GM19099 (cell line): ENCODE results near the gene RFXANK.
A peak's percentile ranks its signal among the peaks of the same experiment; 100 is the strongest.

Experiments
- POLR2A ChIP-seq: IDR thresholded peaks from 3 replicates; pipeline ENCODE4 v1.6.1; 2011; ENCODE audit warnings: low read depth; ENCODE audit not compliant: insufficient read length; ENCODE audit errors: extremely low read depth

Gene RFXANK

DNA sequence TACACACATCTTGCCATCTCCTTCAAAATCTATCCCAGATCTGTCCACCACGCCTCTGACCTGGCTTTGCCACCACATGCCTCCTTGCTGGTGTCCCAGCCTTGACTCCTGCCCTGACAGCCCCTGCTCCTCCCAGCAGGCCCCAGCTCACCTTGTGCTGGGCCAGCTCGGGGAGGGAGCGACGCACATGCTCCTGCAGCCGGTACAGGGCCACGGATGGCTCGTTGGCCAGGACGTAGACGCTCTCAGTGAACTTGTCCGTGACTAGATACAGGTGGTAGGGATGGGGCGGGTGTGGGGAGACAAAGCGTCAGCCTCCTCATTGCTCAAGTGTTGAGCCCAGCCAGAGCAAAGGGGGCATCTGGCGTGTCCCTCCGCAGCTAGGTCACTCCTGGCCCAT lies 5.3 kb upstream of the RFXANK start:
- TF ChIP-seq POLR2A = no peak

DNA sequence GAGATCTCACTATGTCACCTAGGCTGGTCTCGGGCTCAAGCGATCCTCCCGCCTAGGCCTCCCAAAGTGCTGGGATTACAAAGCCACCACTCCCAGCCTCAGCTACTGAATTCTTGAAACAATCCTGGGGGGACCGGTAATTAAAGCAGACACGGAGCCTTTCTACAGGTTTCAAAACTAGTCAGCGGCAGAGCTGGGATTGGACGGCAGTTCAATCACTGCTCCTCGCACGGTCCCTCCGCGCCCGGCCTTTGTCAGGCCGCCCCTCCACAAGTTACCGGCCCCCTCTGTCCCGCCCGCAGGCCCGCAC lies 335 bp upstream of the RFXANK start:
- no peak for TF ChIP-seq POLR2A

DNA sequence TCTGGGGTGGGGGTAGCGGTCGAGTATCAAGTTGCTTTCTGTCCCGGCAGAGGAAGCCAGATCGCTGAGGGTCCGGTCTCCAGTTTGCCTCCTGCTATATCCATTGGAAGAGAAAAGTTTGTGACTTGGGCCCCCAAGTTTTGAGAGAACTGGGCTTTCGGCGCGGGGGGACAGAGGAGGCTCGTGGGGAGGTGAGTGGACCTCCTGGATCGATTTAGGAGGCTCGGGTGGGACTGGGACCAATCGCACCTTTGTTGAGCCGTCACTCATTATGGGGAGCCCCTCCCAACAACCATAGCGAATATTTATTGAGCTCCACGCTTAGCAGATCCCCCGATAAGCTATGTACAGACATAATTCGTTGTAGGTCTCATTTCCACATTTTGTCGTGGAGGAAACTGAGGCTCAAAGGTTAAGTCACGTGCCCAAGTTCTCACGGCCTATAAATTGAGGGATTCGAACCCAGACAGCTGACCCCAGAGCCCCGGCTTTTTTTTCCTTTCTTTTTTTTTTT lies 909 bp downstream of the RFXANK start:
- peak; percentile 65 for TF ChIP-seq POLR2A

DNA sequence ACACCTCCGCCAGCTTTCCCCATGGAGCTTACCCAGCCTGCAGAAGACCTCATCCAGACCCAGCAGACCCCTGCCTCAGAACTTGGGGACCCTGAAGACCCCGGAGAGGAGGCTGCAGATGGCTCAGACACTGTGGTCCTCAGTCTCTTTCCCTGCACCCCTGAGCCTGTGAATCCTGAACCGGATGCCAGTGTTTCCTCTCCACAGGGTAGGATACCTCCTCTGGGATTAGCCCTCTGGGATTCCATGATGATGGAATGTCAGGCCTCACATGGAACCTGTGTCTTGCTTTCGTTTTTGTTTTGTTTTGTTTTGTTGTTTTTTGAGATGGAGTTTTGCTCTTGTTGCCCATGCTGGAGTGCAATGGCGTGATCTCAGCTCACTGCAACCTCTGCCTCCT lies 1.9 kb downstream of the RFXANK start:
- no peak for TF ChIP-seq POLR2A

DNA sequence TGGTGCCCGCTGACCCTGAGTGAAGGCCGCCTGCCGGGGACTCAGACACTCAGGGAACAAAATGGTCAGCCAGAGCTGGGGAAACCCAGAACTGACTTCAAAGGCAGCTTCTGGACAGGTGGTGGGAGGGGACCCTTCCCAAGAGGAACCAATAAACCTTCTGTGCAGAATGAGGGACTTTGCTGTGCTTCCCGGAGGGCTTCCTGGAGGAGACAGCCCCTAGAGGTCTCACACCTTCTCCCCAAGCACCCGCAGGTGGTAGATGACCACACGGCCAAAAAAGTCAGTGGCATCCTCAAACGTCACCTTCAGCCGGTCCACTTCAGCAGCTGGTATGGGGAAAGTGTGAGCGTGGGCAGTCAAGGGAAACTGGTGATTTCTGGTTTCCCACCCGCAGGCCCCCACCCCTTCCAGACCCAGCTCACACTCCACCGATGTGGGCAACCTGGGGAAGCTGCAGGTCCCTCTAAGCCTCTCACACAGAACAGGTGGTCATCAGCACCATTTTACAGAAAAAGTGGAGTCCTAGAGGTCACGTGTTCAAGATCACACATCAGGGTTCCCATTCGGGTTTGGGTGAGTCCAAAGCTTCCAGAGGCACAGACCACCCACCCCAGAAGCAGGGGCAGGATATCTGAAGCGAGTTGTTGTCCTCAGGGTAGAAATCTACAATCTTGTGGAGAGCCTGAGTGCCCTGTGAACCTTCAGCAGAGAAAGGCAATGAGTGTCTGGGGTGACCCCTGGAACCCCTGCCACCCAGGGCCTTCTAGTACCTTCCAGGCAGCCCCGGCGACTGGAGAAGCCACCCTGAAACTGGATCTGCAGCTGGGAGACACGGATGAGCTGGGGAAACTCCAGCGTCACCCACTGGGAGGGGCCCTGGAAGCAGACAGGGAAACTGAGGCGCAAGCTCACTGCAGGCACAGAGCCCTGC lies 9.9 kb downstream of the RFXANK start:
- TF ChIP-seq POLR2A = no peak

DNA sequence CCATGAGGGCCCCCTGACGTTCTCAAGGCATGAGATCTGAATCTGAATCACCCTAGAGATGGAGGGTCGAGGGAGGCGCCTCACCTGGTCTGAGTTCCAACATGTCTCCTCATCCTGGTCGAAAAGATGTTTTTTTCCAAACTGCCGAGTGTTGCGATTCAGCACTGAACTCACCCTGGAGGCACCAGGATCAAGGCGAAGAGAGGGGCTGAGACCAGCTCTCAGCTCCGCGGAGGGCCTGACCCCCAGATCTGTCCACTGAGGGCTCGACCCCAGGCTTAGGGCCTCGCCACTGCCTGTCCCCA lies 10.6 kb downstream of the RFXANK start:
- TF ChIP-seq POLR2A = no peak

DNA sequence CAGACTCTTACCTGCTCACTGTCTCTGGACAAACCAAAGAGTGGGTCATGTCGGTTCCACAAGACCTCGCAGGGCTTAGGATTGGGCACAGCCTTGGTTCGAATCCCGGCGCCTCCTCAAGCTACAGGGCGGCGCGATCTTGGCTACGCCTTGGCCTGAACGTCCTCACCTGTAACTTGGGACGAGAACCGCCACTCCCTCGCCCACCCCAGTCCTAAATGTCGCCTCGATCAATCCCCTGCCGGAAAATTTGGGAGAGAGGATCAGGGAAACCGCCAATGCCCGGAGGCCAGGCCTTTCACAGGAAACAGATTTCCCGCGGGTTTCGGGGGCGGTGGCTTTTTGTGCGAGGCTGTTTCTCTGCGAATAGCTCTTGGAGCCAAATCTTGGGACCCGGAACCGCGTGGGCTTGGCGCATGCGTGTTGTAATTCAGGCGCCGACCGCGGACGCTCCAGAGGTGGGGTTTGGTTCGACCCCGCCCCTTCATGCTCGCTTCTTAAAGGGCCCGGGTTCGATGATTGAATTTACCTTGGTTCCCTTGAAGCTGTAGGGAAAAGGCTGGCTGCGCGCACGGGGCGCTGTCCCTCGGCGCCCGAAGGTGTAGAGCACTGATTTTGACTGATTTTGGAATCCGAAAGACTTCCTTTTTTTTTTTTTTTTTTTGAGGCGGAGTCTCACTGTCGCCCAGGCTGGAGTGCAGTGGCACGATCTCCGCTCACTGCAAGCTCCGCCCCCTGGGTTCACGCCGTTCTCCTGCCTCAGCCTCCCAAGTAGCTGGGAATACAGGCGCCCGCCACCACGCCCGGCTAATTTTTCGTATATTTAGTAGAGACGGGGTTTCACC lies 11.2 kb downstream of the RFXANK start, which contains the start of gene NR2C2AP:
Gene NR2C2AP (minus strand): TSS at position 403 of the 845 bp plus-strand sequence. CDS start 354 bp downstream, at position 49.
- peak; percentile 73 for TF ChIP-seq POLR2A

DNA sequence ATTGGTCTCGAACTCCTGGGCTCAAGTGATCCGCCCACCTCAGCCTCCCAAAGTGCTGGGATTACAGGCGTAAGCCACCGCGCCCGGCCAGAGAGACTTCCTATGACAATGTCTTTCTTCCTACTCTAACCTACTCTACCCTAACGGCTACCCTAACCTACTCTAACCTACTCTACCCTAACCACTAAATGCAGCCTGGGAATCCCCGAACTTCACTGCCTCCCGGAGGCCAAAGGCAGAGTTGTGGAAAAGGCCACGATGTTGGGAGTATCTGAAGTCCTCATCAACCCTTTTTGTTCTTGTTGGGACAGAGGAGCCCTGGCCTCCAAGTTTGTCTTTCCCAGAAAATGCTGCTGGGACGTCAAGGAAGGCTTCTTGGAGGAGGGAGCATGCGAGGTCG lies 12.1 kb downstream of the RFXANK start:
- no peak for TF ChIP-seq POLR2A

DNA sequence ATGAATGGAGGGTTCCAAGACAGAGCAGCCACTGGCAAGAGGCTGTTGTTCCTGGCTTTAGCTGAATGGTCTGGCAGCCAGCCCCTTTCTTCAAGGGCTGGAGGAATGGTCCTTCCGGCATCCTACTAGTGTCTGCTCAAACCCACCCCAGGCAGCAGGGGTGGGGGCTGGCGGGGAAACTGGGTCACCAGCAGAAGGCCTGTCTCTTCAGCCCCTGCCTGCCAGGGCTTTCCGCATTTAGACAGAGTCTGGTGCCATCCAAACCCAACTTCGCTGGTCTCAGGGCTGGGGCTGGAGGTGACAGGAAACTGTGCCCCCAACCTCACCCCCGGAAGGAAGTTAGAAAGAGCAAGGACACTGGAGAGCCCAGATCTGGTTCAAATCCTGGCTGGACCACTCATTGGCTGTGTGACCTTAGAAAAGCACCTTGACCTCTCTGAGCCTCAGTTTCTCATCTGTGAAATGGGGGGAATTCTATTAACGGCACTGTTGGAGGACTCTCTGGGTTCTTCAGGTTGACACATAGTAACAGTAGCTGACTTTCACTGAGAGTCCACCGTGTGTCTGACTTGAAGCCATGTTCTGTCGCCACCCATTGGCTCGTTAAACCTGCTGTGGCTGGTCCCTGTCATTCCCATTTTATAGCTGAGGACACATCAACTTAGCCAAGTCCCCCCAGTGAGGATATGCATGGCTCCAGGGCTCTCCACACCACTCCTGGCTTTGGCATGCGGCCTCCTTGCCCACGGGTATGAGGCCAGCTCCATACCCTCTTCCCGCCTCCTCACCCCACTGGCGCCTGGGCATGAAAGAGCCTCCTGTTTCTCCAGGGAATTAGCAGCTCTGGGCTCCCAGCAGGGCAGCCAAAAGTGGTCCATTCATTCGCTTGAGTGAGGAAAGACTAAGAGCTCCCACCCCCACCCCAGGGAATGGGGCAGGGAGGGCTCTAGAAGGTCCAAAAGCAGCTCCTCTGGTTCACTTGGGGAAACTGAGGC lies 13.7 kb downstream of the RFXANK start:
- TF ChIP-seq POLR2A = no peak

DNA sequence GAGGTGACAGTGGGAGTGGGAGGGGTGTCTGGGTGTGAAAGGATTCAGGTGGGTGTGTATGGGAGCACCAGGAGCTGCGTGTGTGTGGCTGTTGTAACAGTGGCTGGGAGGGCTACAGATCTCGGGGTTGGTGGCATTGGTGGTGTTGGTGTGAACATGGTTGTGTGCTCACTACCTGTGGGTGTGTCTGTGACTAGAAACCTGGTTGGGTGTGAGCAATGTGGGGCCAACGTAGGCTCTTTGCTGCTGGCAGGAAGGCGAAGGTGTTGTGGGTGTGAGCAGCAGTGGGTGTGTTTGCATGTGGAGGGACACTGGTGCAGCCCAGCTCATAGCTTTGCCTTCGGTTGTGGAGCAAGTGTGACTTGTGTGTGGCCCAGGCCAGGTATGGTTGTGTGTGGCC lies 14.9 kb downstream of the RFXANK start:
- TF ChIP-seq POLR2A = no peak

DNA sequence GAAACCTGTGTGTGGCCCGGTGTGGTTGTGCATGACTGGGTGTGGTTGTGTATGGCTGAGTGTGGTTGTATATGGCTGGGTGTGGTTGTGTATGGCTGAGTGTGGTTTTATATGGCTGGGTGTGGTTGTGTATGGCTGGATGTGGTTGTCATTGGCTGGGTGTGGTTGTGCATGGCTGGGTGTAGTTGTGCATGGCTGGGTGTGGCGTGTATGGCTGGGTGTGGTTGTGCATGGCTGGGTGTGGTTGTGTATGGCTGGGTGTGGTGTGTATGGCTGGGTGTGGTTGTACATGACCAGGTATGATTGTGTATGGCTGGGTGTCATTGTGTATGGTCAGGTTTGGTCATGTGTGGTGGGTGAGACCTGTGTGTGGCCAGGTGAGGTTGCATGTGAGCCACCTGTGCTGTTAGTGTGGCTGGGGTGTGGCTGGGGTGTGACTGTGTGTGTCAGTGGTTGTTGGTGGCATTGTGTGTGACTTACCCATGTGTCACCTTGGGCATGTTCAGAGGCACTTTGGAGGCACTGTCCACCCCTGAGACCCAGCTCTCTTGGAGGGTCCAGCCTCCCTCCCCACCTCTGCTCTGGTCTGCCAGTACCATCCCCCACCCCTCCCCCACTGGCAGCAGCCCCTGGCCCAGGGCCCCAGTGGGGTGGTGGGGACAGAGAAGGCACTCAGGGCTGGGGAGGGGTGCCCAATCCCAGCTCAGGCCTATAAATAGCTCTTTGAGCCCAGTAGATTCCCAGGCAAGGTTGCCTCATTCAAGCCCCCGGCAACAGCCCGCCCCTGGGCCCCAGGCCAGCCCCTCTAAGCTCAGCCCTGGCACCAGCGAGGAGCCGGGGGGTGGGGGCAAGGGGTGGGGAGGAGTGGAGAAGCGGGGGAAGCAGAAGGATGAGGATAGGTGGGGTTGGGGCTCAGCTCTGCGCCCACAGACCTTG lies 15.8 kb downstream of the RFXANK start:
- no peak for TF ChIP-seq POLR2A

DNA sequence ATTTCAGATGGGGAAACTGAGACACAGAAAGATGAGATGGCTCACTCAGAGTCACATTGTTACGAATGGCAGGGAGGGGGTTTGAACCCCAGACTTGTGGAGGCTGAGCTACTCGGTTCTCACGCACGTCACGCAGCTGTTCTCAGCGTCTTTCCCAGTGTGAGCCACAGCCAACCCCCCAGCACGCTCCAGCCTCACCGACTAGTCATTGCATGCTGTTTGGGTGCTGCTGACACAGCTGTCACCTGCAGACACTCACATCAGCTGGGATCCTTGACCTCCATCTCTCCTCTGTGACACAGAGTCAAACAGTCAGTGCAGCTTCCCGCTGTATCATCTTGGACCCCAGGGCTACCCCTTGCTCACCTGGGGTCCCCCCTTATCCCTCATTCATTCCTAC lies 17.3 kb downstream of the RFXANK start:
- no peak for TF ChIP-seq POLR2A
